Ovary (tissue), 3 donors: Measurements from ENCODE around the gene PLAA.

ENCODE experiments used
- CTCF ChIP-seq, 3 donors: fragments of 450-650 bp in 2 of 3; fragments of 200-600 bp in 1 of 3; IDR thresholded peaks; one replicate each; pipeline versions ENCODE4 v1.5.1 to v1.8.0; 2016 to 2022; ENCODE audit warnings: antibody characterized with exemption in 3 of 3, mild to moderate bottlenecking in 1 of 3
- POLR2A ChIP-seq: fragments of 450-650 bp; IDR thresholded peaks from one replicate; pipeline ENCODE4 v1.6.1; 2017; ENCODE audit warnings: antibody characterized with exemption, mild to moderate bottlenecking, moderate library complexity
- donor health status: DM: no; HTN: no; CAD: no.

- TF ChIP-seq POLR2A (no peak), CTCF (IDR thresholded peaks at IDR 0.05) (no peak)
These were observed 33.8 kb downstream of the PLAA start for GRCh38 chr9:26913138-26913668.
